Measurements from ENCODE around the gene SCN2B. TPM values are rescaled to one million over a fixed set of nuclear protein-coding genes. Genes with fewer than 3 reads are reported as not detected.

SCN2B gene
- total RNA-seq, 2 experiments from 2014 or later, result 0.06 to 0.10 TPM

DNA sequence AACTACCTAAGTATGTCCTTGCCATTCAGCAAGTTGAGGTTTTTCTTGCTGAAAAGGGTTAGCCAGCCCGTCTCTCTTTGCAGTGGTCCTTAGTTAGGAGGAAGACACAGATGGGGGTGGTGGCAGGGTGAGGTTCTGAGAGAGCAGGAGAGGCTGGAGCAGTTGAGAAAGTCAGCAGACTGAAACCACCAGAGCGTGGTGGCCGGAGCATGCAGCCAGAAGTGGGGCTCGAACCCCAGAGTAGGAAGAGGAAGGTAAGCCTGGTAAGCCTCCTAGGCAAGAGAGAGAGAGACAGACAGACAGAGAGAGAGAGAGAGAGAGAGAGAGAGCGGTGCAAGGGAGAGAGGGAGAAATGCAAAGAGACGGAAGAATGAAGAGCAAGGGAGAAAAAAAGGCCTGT, 14.7 kb downstream of the SCN2B start:
- Histone ChIP-seq H3K4me1 (ENCODE audit: insufficient read depth, low read length, poor library complexity, severe bottlenecking) (no peaks in the 10 kb centered on the region), H4K20me1 (ENCODE audit: insufficient read depth, low read length) (no peaks in the 10 kb centered on the region), H3K4me2 (ENCODE audit: low read length) (no peak overlapping the region), H3K79me2 (ENCODE audit: insufficient read depth, low read depth, low read length) (no peaks in the 10 kb centered on the region), H3K9me2 (ENCODE audit: insufficient read depth, low read length) (no peaks in the 10 kb centered on the region), H3K9me3 (ENCODE audit: low read length) (no peaks in the 10 kb centered on the region), H3K4me3 (ENCODE audit: low read depth, low read length, poor library complexity, severe bottlenecking) (no peak overlapping the region), H3K36me3 (ENCODE audit: insufficient read depth, low read length) (no peaks in the 10 kb centered on the region), H3K27ac (ENCODE audit: low read depth, low read length, poor library complexity, severe bottlenecking) (no peak overlapping the region), H2AFZ (ENCODE audit: low read length) (no peak overlapping the region)
- no TSS peak for BruUV-seq (replicated peaks)
- POLR2A ChIA-PET, result no interaction called here
- CTCF ChIA-PET (ENCODE audit: unreplicated experiment), result no interaction called here
- no peak for TF ChIP-seq CTCF (conservative IDR thresholded peaks at IDR 0.05; ENCODE audit: low read length)
- TF ChIP-seq EZH2phosphoT487 (IDR thresholded peaks at IDR 0.05; ENCODE audit: borderline replicate concordance, low read depth, low read length), result no peak
- intact Hi-C loops (cut with micrococcal nuclease; ENCODE audit: unreplicated experiment), result no loop called here
- DNase-seq (ENCODE audit: low spot score), result no peak

DNA sequence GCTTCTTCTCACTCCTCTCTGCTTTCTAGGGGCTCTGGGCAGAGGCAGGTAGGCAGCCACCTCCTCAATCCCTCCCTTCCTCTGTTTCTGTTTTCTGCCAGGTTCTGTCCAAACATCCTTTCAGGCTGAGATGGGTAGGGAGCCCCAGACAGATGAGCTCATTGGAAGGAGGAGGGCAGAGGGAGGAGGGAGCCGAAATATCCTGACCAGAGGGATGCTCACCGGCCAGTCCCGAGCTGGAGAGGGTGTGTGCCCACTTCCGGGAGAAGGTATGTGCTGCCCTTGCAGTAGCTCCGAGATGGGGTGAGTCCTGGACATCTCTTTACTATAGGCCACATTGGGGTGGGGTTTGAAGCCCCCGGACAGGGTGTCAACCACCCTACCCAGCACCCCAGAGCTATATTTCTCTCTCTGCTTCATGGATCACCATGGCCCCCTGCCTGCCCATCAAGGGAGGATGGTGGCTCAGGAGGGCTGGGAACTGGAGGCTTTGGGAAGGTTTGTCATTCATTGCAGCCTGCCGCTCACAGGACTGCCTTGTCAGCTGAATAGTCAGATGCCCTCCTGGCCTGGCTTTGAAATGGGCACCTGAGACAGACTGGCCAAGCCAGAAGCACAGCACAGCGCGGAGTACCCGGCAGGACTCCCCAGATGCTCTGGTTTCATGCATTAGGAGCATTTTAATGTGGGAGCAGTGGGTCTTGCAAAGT, 19.1 kb downstream of the SCN2B start:
- H3K4me2 ChIP-seq (ENCODE audit: low read length), result no peak overlapping the region
- intact Hi-C loops (cut with micrococcal nuclease; ENCODE audit: unreplicated experiment), result no loop called here
- no peak for DNase-seq (ENCODE audit: low spot score)
- no peaks in the 10 kb centered on the region for H3K4me1 ChIP-seq (ENCODE audit: insufficient read depth, low read length, poor library complexity, severe bottlenecking)
- no peak overlapping the region for H3K27ac ChIP-seq (ENCODE audit: low read depth, low read length, poor library complexity, severe bottlenecking)
- no peaks in the 10 kb centered on the region for H3K9me2 ChIP-seq (ENCODE audit: insufficient read depth, low read length)
- H2AFZ ChIP-seq (ENCODE audit: low read length), result no peak overlapping the region
- H3K9me3 ChIP-seq (ENCODE audit: low read length), result no peaks in the 10 kb centered on the region
- POLR2A ChIA-PET, result no interaction called here
- no peaks in the 10 kb centered on the region for H4K20me1 ChIP-seq (ENCODE audit: insufficient read depth, low read length)
- H3K36me3 ChIP-seq (ENCODE audit: insufficient read depth, low read length), result no peaks in the 10 kb centered on the region
- no peaks in the 10 kb centered on the region for H3K79me2 ChIP-seq (ENCODE audit: insufficient read depth, low read depth, low read length)
- CTCF ChIA-PET (ENCODE audit: unreplicated experiment), result interaction anchor here (0.6 kb wide), 1 partner anchor 31 kb away, joined by 3 read pairs; no protein-coding TSS in a partner anchor
- BruUV-seq (replicated peaks), result no TSS peak
- TF ChIP-seq EZH2phosphoT487 (IDR thresholded peaks at IDR 0.05; ENCODE audit: borderline replicate concordance, low read depth, low read length) (no peak), CTCF (conservative IDR thresholded peaks at IDR 0.05; ENCODE audit: low read length) (no peak)
- no peak overlapping the region for H3K4me3 ChIP-seq (ENCODE audit: low read depth, low read length, poor library complexity, severe bottlenecking)

DNA sequence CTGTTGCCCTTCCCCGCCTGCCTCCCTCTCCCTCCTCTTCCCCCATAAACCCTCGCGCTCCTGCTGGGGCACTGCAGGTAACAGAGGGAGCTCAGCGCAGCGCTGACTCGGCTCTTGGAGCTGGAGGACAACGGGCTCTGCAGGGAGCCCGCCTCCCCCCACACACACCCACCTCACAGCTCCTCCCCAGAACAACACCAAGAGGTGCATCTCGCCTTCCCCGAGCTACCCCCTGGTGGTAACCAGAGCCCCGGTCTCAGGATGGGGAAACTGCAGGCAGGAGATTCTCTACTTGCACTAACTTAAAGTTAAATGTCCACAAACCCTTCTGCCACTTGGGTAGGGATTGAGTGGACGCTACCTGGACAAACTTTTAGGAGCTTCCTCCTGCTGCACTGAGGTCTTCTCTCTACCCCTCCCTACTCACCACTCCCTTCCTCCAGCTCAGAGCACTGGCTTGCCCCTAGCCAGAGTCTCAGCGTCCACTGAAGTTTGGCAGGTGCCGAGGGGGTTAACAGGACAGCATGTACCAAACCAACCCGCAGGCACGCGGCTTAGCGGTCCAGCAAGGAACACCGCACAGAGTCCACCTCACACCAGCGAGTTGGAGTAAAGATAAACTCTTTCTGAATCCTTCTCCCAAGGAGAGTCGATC, 19.8 kb downstream of the SCN2B start:
- Histone ChIP-seq H3K79me2 (ENCODE audit: insufficient read depth, low read depth, low read length) (no peaks in the 10 kb centered on the region), H3K36me3 (ENCODE audit: insufficient read depth, low read length) (no peaks in the 10 kb centered on the region), H3K4me3 (ENCODE audit: low read depth, low read length, poor library complexity, severe bottlenecking) (no peak overlapping the region), H4K20me1 (ENCODE audit: insufficient read depth, low read length) (no peaks in the 10 kb centered on the region), H3K4me2 (ENCODE audit: low read length) (no peak overlapping the region), H2AFZ (ENCODE audit: low read length) (no peak overlapping the region), H3K9me3 (ENCODE audit: low read length) (no peaks in the 10 kb centered on the region), H3K4me1 (ENCODE audit: insufficient read depth, low read length, poor library complexity, severe bottlenecking) (no peaks in the 10 kb centered on the region), H3K9me2 (ENCODE audit: insufficient read depth, low read length) (no peaks in the 10 kb centered on the region), H3K27ac (ENCODE audit: low read depth, low read length, poor library complexity, severe bottlenecking) (no peak overlapping the region)
- DNase-seq (ENCODE audit: low spot score), result no peak
- CTCF ChIA-PET (ENCODE audit: unreplicated experiment), result interaction anchor here (0.6 kb wide), 1 partner anchor 32 kb away, joined by 3 read pairs; no protein-coding TSS in a partner anchor
- TF ChIP-seq CTCF (conservative IDR thresholded peaks at IDR 0.05; ENCODE audit: low read length) (no peak), EZH2phosphoT487 (IDR thresholded peaks at IDR 0.05; ENCODE audit: borderline replicate concordance, low read depth, low read length) (no peak)
- intact Hi-C loops (cut with micrococcal nuclease; ENCODE audit: unreplicated experiment), result no loop called here
- POLR2A ChIA-PET, result no interaction called here
- BruUV-seq (replicated peaks), result no TSS peak
